Measurements from ENCODE around the gene C1orf74.

- TF ChIP-seq CTCF (IDR thresholded peaks at IDR 0.05; ENCODE audit: low read depth, low read length): no peak
- no peak for TF ChIP-seq MYC (IDR thresholded peaks at IDR 0.05; ENCODE audit: low read depth, low read length)
Observed at GRCh38 chr1:209815931-209816341, 31.6 kb upstream of the C1orf74 start.
